Activated T-cell treated with anti-CD3 and anti-CD28 coated beads for 4 hours (primary cell): ENCODE results near the gene SUZ12.
"Not testable (repeated sequence)": the region's sequence is repeated elsewhere in the genome, so short reads cannot be mapped to it uniquely, and the experiment has no call there.

Source experiments
- DNase-seq: peaks from one replicate; pipeline ENCODE4 v3.0.0-alpha.2; 2020

Gene SUZ12

DNA sequence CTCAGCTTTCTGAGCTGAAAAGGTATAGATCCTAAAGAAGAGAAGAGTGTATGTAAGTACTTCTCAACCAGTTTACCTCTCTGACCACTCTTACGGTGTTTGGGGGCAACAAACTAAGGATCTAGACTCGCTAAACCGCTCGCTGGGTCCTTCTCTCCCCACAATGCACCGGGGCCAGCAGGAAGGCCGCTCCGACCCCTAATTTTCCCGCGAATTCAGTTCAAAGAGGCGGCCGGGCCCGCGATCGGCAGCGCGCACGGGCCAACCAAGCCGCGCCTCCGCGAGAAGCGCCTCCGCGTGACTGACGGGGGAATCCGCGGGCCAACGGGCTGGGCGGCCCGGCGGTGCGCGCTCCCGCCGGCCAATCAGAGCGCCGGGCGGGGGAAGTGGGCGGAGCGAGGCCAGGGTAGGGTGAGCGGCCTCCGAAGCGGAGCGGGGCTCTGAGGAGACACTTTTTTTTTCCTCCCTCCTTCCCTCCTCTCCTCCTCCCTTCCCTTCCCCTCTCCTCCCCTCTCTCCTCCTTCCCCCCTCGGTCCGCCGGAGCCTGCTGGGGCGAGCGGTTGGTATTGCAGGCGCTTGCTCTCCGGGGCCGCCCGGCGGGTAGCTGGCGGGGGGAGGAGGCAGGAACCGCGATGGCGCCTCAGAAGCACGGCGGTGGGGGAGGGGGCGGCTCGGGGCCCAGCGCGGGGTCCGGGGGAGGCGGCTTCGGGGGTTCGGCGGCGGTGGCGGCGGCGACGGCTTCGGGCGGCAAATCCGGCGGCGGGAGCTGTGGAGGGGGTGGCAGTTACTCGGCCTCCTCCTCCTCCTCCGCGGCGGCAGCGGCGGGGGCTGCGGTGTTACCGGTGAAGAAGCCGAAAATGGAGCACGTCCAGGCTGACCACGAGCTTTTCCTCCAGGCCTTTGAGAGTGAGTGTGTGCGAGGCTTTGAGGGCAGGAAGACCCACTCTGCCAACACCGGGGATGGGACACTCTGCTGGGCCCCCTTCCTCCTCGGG is at the start of gene SUZ12:
TSS of gene SUZ12 (plus strand) at position 393 of the 995 bp plus-strand sequence. CDS start at position 633, 240 bp downstream.
- peak; percentile 74 for DNase-seq

DNA sequence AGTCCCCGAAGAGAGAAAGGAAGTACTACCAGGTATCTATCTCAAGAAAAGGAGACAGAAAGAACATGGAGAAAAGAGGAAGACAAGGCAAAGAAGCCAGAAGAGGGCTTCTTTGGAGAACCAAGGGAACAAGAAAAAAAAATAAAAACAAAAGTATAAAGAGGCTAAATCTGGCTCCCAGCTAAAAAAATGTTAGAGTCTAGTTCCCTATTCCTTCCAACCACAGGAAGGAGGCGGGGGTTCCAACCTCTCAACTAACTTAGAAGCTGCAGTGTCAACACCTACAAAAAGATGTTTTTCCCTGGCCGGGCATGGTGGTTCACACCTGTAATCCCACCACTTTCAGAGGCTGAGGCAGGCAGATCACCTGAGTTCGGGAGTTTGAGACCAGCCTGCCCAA is 48.7 kb upstream of the SUZ12 start:
- DNase-seq = no peak

DNA sequence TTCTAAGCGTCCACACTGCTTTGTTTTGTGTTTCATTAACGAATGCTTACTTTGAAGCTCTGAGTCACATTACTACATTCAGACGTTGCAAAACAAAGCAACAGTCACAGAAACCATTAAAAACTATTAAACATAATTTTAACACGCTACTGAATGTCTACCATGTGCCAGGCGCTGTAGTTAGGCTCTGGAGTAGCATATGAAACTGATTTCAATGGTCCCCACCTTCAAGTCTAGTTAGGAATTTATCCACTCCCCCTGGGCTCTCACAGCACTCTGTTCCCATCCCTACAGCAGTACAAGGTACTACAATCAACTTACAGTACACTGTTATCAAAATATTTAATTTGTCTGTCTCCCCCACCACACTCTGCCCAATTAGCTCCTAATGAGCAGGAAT is 35.9 kb upstream of the SUZ12 start:
- no peak for DNase-seq

DNA sequence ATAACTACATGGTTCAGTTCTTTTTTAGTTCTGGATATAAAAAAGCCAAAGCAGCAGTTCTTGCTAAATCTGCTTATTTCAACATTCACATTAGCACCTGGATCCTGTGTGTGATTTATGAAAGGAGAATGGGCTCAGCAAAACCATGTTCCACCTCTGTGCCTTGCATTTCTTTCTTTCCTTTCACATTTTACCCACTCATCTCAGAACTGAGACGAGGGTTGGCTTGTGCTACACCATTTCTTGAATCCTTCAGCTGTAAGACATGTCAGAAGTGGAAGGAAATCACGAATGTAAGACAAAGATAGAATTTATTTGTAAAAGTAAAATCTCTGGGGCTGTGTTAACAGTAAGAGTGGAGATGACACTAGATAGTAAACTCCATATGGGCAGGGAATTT is 34.1 kb upstream of the SUZ12 start:
- DNase-seq = no peak

DNA sequence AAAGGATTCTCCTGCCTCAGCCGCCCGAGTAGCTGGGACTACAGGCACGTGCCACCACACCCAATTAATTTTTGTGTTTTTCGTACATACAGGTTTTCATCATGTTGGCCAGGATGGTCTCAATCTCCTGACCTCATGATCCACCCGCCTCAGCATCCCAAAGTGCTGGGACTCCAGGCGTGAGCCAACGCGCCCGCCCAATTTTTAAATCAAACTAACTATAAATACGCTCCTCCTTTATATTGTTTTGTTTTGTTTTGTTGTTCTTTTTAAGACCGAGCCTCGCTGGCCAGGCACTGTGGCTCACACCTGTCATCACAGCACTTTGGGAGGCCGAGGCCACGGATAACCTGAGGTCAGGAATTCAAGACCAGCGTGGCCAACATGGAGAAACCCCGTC is 33.4 kb upstream of the SUZ12 start:
- DNase-seq = no peak

DNA sequence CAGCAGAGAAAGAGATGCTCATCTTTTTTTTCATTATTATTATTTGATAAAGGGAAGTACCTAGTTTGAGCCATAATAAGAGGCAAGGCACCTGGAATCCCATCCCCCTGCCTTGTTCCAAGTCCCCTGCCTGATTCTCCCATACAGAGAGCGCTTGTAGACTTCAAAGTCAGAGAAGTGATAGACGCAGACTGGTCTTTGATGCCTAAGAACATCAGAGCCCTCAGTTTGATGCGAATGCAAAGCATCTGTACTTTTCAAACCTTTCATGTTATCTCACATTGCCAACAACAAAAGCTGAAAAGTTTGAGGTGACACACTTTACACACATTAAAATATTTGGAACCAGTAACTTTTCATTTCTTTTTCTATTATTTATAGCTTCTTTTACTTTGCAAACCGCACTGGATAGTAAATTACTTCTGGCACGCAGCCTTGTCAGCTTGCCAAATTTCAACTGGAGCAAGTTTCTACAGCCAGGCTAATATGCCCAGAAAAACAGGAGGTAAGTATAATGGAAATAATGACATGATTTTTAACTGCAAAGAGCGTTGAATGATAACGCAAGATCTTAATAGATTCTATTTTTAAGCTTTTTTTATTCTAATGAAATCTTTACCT is 29.4 kb upstream of the SUZ12 start:
- no peak for DNase-seq

DNA sequence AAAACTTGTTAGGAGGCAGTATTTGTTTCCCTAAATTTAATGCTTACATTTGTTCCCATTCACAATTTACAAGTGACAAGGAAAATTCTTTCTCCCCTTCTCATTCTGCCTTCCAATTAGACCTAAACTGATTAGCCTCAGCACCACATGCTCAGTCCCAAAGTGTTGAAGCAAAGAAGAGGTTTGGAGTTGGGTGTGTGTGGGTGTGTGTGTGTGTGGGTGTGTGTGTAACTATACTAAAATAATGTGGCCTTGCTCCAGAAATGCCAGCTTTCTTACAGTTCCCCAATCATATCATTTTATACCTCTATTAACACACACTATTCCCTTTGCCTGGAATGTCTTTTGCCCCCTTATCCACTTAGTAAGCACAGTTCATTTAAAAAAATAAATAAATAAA is 28.4 kb upstream of the SUZ12 start:
- DNase-seq = no peak

DNA sequence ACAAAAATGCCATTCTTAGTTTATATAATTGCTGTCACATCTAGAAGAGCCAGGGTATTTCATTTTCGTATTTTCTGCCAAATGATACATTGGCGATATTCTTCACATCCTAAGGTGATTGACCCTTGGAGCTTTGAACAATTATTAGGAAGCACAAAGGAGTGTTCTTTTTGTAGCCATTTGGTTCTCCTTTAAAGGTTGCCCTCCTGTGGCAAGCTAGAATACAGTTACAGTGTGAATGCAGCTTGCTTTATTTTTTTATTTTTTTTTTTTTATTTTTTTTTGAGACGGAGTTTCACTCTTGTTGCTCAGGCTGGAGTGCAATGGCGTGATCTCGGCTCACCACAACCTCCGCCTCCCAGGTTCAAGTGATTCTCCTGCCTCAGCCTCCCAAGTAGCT is 24.1 kb upstream of the SUZ12 start:
- DNase-seq = not testable (repeated sequence)

DNA sequence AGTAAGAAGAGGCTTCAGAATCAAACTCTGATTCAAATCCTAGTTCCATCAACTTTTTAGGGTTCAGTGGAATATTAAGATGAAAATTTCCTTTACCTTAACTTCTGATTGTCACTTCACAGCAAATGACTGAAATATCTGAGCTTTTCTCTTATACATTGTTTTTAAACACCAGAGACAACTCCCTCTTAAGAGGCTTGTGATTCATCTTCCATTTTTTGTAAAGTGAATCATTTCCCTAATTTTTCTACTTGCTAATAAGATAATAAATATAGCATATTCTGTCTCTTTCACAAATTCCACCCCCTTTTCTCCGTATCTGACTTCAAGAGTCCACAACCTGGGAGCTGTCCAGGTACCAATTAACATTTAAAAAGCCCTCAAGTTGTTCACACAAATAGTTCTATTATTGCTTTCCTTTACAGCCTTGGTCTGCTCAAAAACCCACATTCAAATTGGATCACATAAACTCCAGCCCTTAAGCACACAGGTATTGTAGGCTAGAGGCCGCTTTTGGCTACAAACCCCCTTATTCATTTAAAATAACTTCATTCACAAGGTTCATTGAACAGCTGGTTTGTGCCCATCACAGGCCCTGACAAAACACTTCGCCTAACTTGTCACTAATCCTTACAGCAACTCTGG is 21.2 kb upstream of the SUZ12 start:
- DNase-seq = no peak

DNA sequence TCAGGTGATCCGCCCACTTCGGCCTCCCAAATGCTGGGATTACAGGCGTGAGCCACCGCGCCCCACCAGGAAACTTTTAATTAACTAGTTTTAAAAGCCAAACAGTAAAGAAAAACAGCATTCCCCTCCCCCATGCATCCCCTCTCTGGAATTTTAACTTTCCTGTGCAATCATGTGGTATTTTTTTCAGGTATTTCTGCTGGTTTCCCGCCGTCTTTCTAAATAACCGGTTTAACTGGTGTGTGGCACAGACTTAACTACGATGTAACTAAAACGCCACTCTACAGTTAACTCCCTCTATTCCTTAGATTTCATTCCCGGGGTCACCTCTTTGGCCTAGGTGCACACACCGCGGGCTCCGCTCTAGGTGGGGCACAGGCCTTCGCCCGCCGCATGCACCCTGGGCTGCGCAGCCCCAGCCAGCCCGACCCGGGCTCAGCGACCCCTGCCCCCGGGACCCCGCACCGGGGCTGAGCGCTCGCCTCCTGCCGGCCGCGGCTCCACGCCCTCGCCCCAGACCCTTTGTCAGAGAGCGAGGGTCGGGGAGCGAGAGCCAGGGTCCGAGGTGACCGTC is 20.2 kb upstream of the SUZ12 start:
- no peak for DNase-seq

DNA sequence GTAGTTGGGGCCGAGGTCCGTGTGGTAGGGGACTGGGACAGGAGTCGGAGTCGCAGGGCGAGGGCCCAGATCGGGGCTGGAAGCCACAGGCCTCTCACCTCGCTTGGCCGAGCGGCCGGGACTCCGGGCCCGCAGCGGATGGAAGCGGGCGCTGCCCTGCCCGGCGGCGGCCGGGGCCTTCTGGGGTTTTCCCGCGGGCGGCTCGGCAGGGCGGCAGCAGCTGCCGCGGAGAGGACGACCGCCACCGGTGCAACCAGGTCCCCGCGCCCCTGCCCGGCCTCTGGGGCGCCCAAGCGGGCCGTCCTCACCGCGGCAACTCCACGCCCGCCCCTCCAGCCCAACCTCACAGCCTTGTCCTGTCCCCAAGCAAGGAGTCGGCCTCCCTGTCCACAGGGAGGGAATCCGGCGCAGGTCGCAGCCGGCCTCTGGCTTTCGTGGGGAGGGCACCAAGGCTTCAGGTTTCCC is 19.7 kb upstream of the SUZ12 start:
- no peak for DNase-seq

DNA sequence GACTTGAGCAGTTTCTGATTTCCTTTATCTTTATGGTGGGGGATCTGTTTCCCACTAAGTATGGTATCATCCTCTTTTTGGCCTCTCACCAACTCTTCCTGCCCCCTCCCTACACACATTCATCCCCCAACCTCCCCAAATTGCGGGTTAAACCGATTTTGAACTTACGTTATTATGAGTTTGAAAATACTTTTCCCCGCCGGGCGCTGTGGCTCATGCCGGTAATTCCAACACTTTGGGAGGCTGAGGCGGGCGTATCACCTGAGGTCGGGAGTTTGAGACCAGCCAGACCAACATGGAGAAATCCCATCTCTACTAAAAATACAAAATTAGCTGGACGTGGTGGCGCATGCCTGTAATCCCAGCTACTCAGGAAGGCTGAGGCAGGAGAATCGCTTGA is 19.1 kb upstream of the SUZ12 start:
- not testable (repeated sequence) for DNase-seq

DNA sequence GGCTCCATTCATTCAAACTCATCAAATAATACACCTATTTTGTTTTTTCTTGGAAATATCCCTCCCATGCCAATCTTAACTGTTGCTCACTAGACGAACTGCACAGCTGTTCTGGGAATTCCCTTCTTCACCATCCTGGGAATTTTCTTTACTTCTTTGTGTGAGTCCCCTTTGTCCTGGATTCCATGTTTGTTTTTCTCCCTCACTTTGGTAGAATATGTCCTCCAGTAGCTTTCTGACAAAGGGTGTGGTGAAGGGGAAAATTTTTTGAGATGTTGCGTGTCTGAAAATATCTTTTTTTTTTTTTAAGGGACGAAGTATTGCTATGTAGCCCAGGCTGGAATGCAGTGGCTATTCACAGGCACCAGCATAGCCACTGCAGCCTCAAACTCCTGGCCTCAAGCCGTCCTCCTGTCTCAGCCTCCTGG is 18.1 kb upstream of the SUZ12 start:
- no peak for DNase-seq

DNA sequence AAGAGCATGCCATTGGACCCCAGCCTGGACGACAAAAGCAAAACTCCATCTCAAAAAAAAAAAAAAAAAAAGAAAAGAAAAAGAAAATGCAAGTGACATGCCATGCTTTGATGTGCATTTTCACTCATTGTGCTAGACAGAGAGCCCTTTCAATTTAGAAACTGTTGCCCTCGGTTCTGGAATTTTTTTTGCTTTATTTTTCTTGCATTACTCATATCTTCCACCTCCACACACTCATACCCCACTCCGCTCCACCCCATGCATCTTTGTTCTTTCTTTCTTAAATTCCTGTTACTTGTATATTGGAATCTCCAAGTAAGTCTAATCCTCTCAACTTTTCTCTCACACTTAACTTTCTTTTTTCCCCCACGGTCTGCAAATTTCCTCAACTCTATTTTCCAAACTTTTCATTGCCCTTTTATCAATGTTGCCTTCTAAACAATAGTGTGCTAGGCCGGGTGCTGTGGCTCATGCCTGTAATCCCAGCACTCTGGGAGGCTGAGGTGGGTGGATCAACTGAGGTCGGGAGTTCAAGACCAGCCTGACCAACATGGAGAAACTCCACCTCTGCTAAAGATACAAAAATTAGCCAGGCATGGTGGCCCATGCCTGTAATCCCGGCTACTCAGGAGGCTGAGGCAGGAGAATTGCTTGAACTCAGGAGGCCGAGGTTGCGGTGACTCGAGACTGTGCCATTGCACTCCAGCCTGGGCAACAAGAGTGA is 16.8 kb upstream of the SUZ12 start:
- no peak for DNase-seq

DNA sequence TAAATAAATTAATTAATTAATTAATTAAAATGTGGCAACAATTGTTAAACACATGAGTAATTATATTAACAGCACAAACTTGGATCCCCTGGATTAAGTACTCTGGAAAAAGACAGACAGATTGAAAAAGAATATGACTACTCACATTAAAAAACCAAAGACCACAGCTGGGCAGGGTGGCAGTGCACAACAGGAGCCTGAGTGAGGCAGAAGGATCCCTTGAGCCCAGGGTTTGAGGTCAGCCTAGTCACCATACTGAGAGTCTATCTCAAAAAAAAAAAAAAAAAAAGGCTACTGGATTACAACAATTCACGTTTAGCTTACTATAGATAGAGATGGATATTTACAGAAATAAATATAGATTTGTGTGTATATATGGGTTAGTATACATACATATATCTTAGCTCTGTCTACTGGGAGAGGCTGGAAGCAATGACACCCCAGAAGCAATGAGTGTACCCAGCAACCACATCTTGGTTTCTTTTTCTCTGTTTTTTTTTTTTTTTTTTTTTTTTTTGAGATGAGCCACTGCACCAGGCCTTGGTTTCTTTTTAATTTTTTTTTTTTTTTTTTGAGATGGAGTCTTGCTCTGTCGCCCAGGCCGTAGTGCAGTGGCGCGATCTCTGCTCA is 10.6 kb upstream of the SUZ12 start:
- DNase-seq = no peak

DNA sequence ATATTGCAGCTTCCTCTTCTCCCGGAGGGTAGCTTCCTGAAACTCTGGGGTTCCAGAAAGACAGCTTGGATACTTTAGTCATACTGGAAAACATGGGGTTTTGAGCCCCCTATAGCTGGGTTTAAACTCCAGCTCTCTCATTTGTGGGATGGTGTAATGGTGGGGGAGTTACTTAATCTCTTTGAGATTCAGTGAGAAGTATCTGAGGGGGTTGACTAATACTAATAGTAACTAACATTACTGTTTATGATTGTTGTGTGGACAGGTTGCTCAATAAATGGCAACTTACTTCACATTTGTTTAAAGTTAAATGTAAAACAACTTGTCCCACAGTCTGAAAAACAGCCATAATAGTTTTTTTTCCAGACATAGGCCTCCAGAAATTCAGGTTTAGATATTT is 5.1 kb upstream of the SUZ12 start:
- no peak for DNase-seq

DNA sequence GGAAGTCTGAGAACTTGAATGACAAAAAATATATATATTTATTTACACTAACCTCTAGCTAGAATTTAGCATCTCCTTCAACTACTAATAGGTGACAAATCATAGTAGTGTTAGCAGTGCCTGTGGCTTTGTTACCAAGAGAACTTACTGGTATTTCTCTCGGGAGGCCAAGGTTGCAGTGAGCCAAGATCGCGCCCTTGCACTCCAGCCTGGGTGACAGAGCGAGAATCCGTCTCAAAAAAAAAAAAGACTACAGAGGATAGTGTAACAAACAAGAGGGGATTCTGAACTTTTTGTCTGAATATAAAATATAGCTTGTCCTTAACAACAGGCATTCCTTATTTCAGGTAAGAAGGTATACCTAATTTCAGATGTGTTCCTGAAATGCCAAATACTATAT is 1.3 kb upstream of the SUZ12 start:
- no peak for DNase-seq

DNA sequence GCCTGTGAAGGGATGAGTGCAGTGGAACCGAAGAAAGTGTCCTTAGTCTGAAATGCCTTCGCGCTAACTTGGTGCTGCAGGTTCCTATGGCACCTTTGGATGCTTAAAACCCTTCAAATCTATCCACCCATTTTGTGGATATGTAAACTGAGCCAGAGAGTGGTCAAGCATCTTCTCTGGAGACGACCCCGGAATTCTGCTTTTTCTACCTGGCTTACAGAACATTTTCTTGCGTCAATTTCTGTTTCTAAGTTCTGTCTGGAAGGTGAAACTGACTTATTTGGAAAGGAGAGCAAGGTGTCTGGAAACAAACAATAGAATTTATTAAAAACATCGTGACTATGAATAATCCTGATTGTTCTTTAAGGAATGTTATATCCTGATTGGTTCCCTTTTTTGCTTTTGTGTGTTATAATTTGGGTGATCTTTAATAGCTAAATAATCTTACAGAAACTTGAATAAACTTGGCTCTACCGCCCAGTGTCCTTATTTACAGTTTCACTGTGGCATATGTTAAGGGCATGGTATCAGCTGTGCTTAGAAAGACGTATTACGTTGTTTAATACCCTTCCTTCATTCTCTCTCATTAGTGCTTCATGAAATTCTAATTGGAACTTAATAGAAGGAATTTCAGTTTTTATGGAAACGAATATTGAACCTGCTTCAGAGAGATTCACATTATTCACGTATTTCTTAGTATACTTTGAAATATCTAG is 1.3 kb downstream of the SUZ12 start:
- not testable (repeated sequence) for DNase-seq

DNA sequence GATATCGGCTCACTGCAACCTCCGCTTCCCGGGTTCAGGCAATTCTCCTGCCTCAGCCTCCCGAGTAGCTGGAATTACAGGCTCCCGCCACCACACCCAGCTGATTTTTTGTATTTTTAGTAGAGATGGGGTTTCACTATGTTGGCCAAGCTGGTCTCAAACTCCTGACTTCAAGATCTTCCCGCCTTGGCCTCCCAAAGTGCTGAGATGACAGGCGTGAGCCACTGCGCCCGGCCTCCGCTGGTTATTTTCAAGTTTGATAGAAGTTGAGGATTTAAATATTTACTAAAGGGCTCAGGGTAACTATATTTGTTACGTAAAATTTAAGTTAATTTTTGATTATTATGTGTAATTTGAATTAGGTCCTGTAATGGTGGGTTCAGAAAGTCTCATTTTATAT is 5.1 kb downstream of the SUZ12 start:
- not testable (repeated sequence) for DNase-seq

DNA sequence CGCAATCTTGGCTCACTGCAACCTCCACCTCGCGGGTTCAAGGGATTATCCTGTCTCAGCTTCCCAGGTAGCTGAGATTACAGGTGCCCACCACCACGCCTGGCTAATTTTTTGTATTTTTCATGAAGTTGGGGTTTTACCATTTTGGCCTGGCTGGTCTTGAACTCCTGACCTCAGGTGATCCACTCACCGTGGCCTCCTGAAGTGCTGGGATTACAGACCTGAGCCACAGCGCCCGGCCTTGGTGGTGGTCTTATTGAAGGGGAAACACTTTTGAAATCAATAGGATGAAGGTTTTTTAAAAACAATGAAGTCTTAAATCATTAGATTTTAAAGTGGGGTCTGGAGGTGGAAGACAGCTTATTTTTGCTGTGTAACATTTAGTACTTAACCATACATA is 5.6 kb downstream of the SUZ12 start:
- DNase-seq = not testable (repeated sequence)

DNA sequence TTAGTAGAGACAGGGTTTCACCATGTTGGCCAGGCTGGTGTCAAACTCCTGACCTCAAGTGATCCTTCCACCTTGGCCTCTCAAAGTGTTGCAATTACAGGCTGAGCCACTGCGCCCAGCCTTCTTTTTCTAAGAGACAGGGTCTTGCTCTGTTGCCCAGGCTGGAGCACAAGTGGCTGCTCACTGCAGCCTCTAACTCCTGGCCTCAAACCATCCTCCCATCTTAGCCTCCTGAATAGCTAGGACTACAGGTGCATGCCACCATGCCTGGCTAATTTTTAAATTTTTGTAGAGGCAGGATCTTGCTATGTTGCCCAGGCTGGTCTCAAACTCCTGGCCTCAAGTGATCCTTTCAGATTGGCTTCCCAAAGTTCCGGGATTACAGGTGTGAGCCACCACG is 15.1 kb downstream of the SUZ12 start:
- not testable (repeated sequence) for DNase-seq
